Lower lobe of right lung (tissue), 2 donors: ENCODE measurements around the gene UBASH3B. TPM values are rescaled to one million over a fixed set of nuclear protein-coding genes. Genes with fewer than 3 reads are reported as not detected.

ENCODE experiments used
- ATAC-seq, 2 donors: fragments of 200-7000 bp; cut with Tn5 transposase; one replicate each; pipeline ENCODE4 v1.9.1; 2020 to 2022; ENCODE audit warnings: mild to moderate bottlenecking in 2 of 2, moderate library complexity in 2 of 2
- DNase-seq: peaks from one replicate; pipeline ENCODE4 v3.0.0-alpha.2; 2020
- H3K27ac ChIP-seq: fragments of 200-600 bp; one replicate; pipeline ENCODE4 v1.8.0; 2022
- H3K27me3 ChIP-seq: fragments of 200-600 bp; one replicate; pipeline ENCODE4 v1.8.0; 2022; ENCODE audit warnings: low read depth
- H3K36me3 ChIP-seq: fragments of 200-600 bp; one replicate; pipeline ENCODE4 v1.8.0; 2022; ENCODE audit warnings: mild to moderate bottlenecking
- H3K4me1 ChIP-seq: fragments of 200-600 bp; one replicate; pipeline ENCODE4 v1.8.0; 2022
- H3K4me3 ChIP-seq: fragments of 200-600 bp; one replicate; pipeline ENCODE4 v1.8.0; 2022; ENCODE audit warnings: mild to moderate bottlenecking
- H3K9me3 ChIP-seq: fragments of 200-600 bp; one replicate; pipeline ENCODE4 v1.8.0; 2022
- CTCF ChIP-seq: fragments of 200-600 bp; IDR thresholded peaks from one replicate; pipeline ENCODE4 v1.8.0; 2022; ENCODE audit warnings: antibody characterized with exemption, mild to moderate bottlenecking
- intact Hi-C: fragments of 100-400 bp; cut with DNase I; formaldehyde crosslinking; loops from one replicate; pipeline ENCODE4 v1.11.0; 2022
- total RNA-seq: library from RNA; stranded (reverse); fragmentation: NEBNext Ultra II Directional; extraction: Animal tissue kit (Norgen Biotek cat#: 25700); gene quantifications from one replicate; pipeline ENCODE4 v1.2.1, GENCODE V29; 2021
- donor health status: DM: no; HTN: yes; CAD: no; lungs with severe emphysema.

Gene UBASH3B
- total RNA-seq, 1 donor from 2014 or later, result 64.7 TPM

GRCh38 chr11:122695076-122695615, 39.6 kb downstream of the UBASH3B start:
- no peaks in the 10 kb centered on the region for H3K36me3 ChIP-seq
- intact Hi-C loops, result no loop called here
- no peak overlapping the region for H3K27ac ChIP-seq
- no peak overlapping the region for H3K4me3 ChIP-seq
- no peaks in the 10 kb centered on the region for H3K27me3 ChIP-seq
- peaks cover 24% of the 10 kb centered on the region for H3K4me1 ChIP-seq
- ATAC-seq (no peak), DNase-seq (no peak)
- H3K9me3 ChIP-seq, result no peaks in the 10 kb centered on the region
- TF ChIP-seq CTCF, result no peak

GRCh38 chr11:122696662-122697061, 41.1 kb downstream of the UBASH3B start:
- DNase-seq (no peak), ATAC-seq (peak; percentile 42 to 60)
- H3K27me3 ChIP-seq, result no peaks in the 10 kb centered on the region
- H3K4me3 ChIP-seq, result no peak overlapping the region
- peaks cover 21% of the 10 kb centered on the region for H3K4me1 ChIP-seq
- no peaks in the 10 kb centered on the region for H3K36me3 ChIP-seq
- no peak for TF ChIP-seq CTCF
- no peaks in the 10 kb centered on the region for H3K9me3 ChIP-seq
- H3K27ac ChIP-seq, result no peak overlapping the region
- intact Hi-C loops, result no loop called here

- DNase-seq (no peak), ATAC-seq (peak; percentile 77 to 85)
- H3K27ac ChIP-seq, result peak overlapping the region; percentile 18
- no peak for TF ChIP-seq CTCF
- intact Hi-C loops, result no loop called here
- peaks cover 12% of the 10 kb centered on the region for H3K4me1 ChIP-seq
- H3K9me3 ChIP-seq, result no peaks in the 10 kb centered on the region
- no peak overlapping the region for H3K4me3 ChIP-seq
- H3K27me3 ChIP-seq, result no peaks in the 10 kb centered on the region
- H3K36me3 ChIP-seq, result no peaks in the 10 kb centered on the region
Measured at GRCh38 chr11:122697636-122698167, 42.2 kb downstream of the UBASH3B start.

- intact Hi-C loops, result no loop called here
- H3K9me3 ChIP-seq, result no peaks in the 10 kb centered on the region
- peaks cover 11% of the 10 kb centered on the region for H3K4me1 ChIP-seq
- ATAC-seq, result no peak
- no peak overlapping the region for H3K4me3 ChIP-seq
- H3K36me3 ChIP-seq, result no peaks in the 10 kb centered on the region
- no peak overlapping the region for H3K27ac ChIP-seq
- no peaks in the 10 kb centered on the region for H3K27me3 ChIP-seq
- no peak for TF ChIP-seq CTCF
- DNase-seq, result no peak
Measured at GRCh38 chr11:122698392-122698791, 42.9 kb downstream of the UBASH3B start.

GRCh38 chr11:122700666-122701065, 45.1 kb downstream of the UBASH3B start:
- Histone ChIP-seq H3K4me3 (no peak overlapping the region), H3K4me1 (peaks cover 11% of the 10 kb centered on the region), H3K27me3 (no peaks in the 10 kb centered on the region), H3K36me3 (no peaks in the 10 kb centered on the region), H3K27ac (no peak overlapping the region), H3K9me3 (no peaks in the 10 kb centered on the region)
- no peak for TF ChIP-seq CTCF
- DNase-seq (no peak), ATAC-seq (no peak)
- intact Hi-C loops, result no loop called here
